Occipital lobe (tissue), 2 donors: ENCODE data around the gene BST1. TPM values are rescaled to one million over a fixed set of nuclear protein-coding genes. Genes with fewer than 3 reads are reported as not detected.

Source experiments
- DNase-seq: peaks from one replicate; lab custom pipeline; 2025; lab: John Stamatoyannopoulos, UW
- total RNA-seq: library from RNA; depleted of rRNA; stranded (reverse); fragments of >200 nt; gene quantifications from one replicate; pipeline ENCODE4 v1.2.3, GENCODE V29; 2014

The BST1 gene
- total RNA-seq, 1 donor from 2014 or later: 2.8 TPM

DNA sequence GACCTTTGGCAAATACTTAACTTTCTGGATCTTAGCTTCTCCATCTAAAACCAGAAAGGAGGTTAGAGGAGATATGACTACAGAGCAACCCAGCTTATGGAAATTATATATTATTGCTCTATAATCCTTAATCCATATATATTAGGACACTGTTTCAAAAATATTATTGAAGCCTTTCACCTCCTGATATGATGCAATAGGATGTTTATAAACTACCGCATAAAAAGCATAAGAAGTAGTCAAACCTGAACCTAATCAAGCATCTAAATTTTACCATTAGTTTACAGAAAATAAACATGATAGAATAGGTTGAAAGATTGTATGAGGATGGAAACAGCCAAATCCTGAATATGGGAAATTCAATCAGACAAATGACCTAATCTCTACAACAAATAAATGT, 26.8 kb upstream of the BST1 start:
- no peak for DNase-seq

DNA sequence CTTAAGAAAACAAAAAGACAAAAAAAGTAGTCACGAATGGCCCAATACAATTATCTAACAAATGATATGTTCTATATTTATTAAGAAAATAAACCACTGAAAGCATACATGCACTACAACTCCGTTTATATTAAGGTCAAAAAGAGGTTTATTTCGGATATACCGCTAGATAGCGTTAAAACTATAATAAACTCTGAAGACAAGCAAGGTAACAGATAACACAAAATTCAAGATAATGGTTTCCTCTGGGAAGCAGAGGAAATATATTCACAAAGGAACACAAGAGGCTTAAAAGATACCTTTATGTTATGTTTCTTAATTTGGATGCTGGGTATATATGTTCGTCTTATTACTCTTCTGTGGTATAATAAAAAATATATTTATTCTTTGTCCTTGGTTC, 26.0 kb upstream of the BST1 start:
- DNase-seq: no peak

DNA sequence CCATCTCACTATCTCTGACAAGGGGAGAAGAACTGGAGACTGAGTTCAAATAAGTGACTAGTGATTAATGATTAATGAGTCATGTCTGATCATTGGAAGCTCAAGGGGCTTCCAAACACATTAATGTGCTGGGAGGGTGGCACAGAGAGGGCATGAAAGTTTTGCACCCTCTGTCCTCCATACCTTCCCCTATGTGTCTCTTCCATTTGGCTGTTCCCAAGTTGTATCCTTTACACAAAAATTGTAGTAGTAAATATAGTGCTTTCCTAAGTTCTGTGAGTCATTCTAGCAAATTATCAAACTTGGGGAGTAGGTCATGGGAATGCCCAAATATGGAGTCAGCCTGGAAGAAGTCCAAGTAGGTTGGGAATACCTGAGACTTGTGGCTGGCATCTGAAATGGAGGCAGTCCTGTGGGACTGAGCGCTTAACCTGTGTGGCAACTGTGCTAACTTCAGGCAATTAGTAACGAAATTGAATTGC, 25.3 kb upstream of the BST1 start:
- DNase-seq: no peak

DNA sequence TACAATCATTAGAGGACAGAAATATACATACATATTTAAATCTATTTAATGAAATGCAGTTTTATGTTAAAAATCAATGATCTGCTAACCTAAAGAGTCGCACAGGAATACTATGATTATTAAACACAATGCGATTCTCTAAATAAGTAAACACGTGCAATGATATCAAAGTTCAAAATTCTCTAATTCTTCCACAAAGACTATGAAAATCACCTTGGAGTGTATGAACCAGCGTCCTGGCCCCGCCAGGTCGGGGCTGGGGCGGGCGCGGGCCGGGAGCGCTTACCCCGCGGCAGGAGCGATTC, 21.8 kb upstream of the BST1 start:
- no peak for DNase-seq

DNA sequence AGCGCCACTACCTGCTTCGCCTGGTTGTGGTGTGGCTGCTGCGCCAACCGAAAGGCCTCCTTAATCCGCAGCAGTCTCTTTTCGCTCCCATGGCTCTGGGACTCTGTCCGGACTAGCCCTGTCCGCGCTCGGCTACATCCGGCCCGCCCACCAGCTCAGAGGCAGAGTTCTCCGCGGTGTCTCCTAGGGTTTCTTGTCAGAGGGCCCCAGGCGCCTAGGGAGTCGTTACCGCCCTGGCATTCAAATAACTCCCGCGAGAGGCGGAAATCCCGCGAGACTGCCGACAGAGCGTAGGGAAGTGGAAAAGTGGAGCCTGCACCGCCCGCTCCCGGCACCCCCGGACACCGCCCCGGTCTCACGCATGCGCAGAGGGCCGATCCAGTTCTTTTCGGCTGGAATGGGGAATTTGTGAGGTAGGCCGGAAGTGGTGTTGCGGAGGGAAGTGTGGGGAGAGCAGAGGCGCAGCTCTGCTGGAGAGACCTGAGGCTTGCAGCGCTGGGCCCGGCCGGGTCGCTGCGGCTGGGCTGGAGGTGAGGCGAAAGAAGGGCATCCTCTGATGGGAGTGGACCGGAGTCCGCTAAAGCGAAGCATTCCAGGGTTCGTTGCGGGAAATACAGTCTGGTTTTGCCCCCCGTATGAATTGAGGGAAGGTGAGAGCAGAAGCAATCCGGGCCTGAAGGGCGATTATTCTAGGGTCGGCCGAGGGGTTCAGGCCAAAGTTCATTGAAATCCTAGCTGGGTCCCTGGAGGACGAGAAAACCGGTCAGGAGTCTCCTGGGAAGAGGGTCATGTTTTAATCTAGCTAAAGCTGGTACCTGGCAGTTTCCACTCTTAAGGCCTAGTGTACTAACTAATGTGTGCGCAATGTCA, 21.3 kb upstream of the BST1 start, which contains the start of gene FAM200B:
Gene FAM200B (plus strand): TSS at position 456 of the 870 bp plus-strand sequence. CDS start 5,151 bp downstream, outside the sequence.
- peak; percentile 99 for DNase-seq

DNA sequence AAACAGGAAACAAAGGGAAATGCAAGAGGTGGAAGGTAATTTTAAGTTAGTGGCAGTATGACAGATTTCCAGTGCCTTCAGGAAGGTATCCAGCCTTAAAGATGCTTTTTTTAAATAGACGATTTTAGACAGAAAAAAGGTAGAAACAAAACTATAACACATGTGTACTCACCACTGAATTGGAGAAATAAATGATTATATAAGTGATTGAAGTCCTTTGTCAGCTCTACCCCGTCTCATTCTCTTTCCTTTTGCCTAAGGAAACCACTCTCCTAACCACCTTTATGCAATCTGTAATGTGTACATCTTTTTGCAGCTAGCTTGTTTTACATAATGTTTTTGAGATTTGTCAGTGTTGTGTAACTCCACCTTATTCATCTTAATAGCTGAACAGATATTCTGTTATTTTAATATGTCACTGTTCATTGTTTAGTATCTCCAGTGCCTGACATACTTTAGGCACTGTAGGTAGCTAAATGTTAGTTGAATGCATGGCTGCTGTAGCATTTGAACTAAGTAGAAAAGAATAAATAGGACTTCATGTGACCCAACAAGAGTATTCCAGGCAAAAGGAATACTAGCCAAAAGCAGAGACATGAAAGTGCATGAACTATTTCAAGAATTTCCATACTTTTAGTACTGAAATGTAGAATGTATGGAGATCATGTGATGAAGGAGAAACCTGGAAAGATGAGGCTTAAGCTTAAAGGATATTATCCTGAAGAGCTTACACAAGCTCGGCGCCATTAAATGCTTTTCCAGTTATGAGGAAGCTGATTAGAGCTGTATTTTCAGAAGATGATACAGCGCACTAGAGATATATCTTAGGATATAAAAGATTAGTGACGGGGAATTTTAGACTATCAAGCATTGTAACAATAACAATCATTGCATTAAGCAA, 20.4 kb upstream of the BST1 start:
- DNase-seq: no peak

DNA sequence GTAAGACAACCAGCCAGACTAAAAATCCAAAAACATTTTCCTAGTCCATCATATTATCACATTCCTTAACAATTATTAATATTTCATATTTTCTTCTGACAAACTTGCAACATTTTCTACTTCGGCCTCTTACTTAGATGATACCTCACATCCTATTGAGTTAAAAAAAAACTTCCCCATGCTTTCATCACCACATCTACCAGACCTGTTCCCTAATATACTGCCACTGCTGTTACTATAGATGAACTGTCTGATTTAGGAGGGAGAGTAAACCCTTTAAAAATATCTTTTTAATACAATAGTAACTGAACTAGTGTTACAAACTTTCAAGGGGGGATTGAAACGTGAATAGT, 19.7 kb upstream of the BST1 start:
- DNase-seq: no peak

DNA sequence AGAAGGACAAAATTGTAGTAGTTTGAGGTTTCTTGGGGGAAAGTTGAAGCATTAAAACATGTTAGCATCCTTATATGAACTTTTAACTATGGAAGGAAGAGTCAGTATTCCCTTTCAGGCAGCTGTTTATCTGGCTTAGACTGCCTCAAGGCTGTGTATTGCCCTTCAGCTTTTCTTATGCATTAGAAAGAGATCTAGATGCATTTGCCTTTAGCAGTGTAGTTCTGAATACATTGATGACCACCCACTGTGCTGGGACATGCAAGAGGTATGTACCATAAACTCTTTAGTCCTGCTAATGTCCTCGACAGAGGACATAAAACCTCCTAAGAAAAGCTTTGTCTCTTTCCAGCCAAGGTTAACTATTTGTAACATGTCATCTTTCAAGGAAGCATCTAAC, 18.4 kb upstream of the BST1 start:
- DNase-seq: no peak

DNA sequence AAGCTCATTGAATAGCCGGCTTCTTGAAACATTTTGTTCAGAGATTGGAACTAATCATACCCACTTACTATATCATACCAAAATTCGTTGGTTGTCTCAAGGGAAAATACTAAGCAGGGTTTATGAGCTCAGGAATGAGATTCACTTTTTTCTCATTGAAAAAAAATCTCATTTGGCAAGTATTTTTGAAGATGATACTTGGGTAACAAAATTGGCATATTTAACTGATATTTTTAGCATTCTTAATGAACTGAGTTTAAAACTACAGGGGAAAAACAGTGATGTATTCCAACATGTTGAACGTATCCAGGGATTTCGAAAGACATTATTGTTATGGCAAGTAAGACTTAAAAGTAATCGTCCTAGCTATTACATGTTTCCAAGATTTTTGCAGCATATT, 14.8 kb upstream of the BST1 start:
- no peak for DNase-seq

DNA sequence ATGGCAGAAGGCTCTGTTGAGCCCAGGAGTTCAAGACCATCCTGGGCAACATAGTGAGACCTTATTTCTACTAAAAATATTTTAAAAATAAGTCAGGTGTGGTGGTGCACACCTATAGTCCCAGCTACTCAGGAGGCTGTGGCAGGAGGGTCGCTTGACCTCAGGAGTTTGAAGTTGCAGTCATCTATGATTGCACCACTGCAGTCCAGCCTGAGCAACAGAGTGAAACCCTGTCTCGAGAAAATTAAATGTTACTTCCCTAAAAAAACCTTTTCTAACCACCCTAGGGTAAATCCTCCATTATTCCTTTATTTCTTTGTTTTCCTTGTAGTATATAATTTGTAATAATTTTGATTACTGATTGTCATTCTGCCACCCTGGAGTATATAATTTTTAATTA, 13.3 kb upstream of the BST1 start:
- no peak for DNase-seq

DNA sequence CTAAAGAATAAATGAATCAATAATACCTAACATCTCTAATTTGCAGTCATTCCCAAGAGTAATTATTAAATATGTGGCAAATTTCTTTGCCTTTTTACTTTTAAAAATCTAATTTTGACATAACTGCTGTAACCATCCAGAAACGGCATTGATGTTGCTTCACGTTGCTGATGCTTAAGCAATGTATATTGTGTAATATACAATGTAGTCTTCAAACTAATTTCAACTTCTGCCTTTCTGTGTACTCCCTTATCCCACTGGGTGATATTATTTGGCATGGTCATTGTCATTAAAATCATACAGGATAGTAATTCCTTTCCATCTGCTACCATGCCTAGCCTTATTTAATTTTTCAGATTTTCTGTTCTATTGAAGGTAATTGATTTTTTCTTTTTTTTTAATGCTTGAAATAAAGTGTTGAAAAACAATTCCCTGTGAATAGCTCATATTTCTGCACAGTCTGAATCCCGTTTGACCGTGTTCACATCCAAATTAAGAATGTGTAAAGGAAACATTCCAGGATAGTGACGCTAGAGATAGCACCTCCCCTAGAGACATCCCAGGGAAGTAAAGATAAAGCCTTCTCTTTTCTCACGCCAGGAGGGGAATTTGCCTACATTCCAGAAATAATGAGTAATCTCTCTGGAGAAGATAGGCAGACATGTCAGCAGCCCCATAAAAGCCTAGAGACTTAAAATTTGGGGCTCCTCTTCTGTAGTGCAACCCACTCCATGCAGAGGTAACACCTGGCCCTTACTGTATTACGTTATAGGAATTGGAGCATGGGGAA, 12.7 kb upstream of the BST1 start:
- no peak for DNase-seq

DNA sequence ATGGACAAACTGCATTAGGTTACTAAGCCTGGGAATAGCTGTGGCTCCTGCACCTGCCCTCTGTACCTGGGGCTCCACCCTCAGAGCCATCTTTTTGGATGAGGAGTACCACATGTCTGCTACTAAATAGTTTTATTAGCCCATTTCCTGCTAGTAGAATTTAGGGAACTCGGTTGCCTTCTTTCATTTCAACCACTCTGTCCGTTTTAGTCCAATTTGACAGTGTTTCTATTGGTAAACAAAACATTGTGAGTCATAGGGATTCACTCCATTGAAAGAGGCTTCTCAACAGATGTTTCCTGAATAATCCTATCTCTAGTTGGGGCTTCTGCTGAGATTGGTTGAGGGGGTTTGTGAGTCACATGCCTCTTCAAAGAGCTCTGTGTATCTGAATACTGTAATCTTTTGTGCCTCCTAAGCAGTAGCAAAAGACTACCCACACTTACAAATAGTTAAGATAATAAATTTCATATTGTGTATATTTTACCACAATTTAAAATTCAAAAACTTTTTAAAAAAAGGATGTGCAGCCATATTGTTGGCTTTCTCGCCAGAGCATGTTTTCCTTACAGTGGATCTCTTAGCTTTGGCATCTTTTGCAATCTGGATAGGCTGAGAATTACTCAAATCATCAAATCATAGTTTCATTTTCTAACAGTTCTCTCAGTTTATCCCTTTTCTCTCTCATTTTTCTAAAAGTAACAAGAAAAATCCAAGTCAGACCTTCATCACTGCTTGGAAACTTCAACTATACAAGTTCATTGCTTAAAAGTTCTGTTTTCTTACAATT, 11.3 kb upstream of the BST1 start:
- DNase-seq: no peak

DNA sequence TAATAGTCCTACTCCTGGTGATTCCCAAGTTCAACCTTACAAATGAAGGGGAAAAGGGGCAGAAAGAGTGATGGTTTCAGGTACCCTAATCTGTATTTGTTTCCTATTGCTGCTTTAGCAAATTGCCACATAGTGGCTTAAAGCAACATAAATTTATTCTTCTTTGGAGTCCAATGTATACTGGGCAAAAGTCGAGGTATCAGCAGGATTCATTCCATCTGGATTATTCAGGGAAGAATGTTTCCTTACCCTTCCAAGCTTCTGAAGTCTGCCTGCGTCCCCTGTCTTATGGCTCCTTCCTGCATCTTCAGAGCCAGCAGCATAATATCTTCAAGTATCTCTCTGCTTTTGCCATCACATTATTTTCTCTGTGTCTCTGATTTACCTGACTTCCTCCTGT, 10.3 kb upstream of the BST1 start:
- no peak for DNase-seq

DNA sequence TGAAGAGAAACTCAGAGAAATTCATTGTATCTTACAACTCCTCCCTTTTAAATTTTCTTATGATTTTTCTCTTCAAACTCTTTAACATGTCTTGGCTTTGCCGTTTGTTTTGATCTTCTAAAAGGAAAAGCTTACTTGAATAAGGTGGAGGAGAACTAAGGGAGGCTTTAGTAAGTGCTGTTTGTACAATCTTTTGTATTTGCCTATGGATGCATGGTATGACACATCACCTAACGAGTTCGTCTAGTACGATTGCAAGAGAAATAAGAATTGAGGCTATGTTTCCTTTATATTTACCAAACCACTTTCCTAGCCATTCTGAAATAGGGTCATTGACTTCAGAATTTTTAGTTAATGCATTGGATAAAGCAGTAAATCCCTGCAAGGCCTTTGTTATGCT, 8.4 kb upstream of the BST1 start:
- no peak for DNase-seq

DNA sequence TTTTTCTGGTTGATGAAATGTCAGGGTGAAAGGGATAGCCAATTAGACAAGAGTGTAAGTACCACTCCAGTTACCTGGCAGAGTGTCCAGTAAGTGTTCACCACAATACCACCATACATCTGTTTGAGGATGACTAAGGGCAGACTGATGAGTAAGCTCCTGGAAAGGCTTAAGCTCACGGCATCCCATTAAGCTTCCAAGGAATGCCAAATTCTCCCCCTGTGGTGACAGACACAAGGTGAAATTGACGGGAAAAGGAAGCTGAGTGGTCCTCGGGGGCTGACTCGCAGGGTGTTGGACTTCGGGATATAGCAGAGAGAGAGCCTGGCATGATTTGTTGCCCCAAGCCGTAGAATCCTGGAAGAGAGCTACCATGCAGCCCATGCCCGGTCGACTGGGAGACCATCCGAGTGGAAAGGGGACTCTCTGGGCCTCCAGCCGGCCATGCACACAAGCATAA, 7.6 kb upstream of the BST1 start:
- no peak for DNase-seq

DNA sequence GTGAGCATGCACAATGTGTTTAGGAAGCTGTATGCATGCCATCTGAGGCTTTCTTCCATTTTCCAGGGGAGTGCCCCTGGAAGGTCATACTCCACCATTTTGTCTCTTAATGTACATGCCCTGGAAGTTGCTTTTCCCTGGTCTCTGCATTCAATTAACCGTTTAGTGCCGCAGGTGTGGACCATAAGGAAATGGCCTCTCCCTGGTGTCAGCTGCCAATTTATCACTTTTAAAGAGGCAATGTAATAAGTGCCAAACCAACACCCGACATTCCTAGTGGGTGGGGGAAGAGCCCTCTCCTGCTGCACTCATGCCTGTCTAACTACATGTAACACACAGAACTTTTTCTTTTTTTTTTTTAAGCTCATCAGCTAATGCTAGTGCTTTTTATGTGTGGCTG, 7.1 kb upstream of the BST1 start:
- DNase-seq: no peak

DNA sequence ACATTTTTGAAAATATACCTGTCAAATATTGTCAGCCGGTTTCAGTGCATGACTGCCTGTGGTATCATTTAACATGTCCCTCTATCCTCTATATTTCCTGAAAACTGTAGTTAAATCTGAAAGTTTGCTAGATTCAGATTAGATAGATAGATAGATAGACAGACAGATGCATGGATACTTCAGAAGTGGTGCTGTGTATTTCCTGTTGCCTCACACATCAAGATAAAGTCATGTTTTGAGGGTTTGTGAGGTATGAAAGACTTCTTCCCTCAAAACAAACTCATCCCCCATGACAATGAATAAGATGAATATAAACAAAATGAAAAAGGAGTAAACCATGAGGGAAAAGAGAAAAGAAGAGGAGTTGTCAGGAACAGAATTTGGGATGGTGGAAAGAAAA, 6.0 kb upstream of the BST1 start:
- no peak for DNase-seq

DNA sequence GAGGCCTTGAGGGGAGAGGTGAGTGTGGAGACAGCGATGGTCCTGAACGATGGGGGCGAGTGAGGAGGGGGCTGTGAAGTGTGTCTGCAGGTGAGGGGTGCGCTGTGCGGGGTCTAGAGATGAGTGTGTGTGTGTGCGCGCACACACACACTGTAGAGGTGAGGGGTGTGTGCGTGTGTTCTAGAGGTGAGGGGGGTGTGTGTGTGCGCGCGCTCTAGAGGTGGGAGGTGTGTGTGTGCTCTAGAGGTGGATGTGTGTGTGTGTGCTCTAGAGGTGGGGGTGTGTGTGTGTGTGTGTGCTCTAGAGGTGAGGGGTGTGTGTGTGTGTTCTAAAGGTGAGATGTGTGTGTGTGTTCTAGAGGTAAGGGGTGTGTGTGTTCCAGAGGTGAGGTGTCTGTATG, 574 bp downstream of the BST1 start:
- no peak for DNase-seq

DNA sequence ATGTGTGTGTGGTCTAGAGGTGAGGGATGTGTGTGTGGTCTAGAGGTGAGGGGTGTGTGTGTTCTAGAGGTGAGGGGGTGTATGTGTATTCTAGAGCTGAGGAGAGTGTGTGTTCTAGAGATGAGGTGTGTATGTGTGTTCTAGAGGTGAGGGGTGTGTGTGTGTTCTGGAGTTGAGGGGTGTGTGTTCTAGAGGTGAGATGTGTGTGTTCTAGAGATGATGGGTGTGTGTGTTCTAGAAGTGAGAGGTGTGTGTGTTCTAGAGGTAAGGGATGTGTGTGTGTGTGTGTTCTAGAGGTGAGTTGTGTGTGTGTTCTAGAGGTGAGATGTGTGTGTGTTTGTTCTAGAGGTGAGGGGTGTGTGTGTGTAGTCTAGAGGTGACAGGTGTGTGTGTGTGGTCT, 1.3 kb downstream of the BST1 start:
- no peak for DNase-seq

DNA sequence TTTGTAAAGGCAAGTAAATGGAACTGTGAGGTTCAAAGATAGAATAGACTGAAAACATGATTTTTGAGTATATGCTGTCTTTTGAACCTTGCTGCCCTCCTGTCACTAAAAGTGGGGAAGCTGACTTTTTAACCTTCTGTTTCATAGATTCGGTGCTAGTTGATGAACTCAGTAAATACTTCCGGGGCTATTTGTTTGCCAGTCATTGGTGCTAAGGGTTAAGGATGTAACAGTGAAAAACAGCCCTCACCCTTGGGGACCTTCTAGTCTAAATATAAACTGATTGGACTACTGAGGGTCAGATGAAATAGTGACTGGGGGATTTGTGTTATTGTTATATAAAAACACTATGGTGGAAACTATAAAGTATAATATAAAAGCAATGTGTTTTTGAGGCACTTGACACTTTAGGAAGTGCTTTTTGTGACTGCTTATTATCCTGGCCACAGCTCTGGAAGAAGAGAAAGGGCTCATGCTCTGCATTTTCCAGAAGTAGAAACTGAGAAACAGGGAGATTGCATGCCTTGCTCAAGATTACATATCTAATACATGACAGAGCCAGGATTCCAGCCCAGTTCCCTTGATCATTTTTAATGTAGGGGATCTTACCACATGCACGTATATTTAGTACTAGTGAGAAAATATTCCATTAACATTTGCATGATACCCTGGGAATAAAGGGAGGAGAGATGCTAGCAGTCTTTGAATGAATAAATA, 3.9 kb downstream of the BST1 start:
- no peak for DNase-seq
